ENCODE measurements around the gene C1QTNF9.
"Not testable (repeated sequence)": the region's sequence is repeated elsewhere in the genome, so short reads cannot be mapped to it uniquely, and the experiment has no call there.

The C1QTNF9 gene, protein sequence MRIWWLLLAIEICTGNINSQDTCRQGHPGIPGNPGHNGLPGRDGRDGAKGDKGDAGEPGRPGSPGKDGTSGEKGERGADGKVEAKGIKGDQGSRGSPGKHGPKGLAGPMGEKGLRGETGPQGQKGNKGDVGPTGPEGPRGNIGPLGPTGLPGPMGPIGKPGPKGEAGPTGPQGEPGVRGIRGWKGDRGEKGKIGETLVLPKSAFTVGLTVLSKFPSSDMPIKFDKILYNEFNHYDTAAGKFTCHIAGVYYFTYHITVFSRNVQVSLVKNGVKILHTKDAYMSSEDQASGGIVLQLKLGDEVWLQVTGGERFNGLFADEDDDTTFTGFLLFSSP

DNA sequence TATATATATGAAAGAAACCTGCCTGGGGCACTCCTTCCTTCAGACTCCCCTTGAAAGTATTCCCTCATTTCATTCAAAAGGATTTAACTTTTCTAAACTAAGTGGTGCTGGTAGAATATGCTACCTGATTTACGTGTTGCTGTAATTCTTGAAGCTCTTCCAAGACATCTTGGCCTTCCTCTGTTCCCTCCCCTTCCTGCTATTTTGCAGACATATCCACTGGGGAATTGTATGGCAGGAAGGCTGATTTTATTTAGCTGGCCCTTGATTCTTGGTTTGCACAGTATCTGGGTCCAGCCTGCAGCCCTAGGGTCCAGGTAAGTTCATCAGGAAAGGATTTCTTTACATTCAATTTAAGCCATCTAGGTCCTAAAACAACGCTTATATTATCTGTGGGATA, at the start of gene C1QTNF9:
Gene C1QTNF9, plus strand, starts transcription at position 281 of the 400 bp plus-strand sequence. CDS start 6,424 bp downstream, outside the sequence.
- H4K20me1 ChIP-seq (ENCODE audit: control insufficient read depth, insufficient read depth, low read depth, low read length); H3K27ac ChIP-seq (ENCODE audit: low read depth, low read length); H3K4me2 ChIP-seq (ENCODE audit: low read length); H3K4me1 ChIP-seq (ENCODE audit: control insufficient read depth, low read length); H3K79me2 ChIP-seq (ENCODE audit: control insufficient read depth, low read length); H3K9me3 ChIP-seq (ENCODE audit: control insufficient read depth, insufficient read depth, low read length); H3K9me2 ChIP-seq (replicated peaks; ENCODE audit: control insufficient read depth, low read length); H3K27me3 ChIP-seq (ENCODE audit: control insufficient read depth, low read length); H3K36me3 ChIP-seq (ENCODE audit: control insufficient read depth, low read length); H3F3A ChIP-seq (ENCODE audit: control insufficient read depth, insufficient read depth); H3K4me3 ChIP-seq (ENCODE audit: low read length): not testable (repeated sequence)

DNA sequence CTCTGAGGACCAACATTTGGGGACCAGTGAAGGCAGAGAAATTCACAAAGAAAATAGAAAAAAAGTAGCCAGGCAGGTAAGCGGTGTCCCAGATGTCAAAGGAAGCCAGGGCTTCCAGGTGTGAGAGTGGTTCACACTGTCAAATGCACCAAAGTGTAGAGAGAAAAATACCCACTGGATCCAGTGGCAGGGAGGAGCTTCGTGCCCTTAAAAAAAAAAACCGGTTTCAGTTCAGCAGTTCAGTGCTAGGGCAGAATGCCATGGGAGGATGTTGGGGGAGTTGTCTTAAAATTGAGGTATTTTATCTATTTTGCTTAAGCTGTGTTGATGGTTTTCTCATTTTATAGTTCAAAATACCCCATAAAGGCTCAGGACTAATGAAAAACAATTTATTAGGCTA, 47.8 kb upstream of the C1QTNF9 start:
- H3F3A ChIP-seq (ENCODE audit: control insufficient read depth, insufficient read depth), result no peaks in the 10 kb centered on the region
- no peak overlapping the region for H3K27ac ChIP-seq (ENCODE audit: low read depth, low read length)
- no peaks in the 10 kb centered on the region for H3K36me3 ChIP-seq (ENCODE audit: control insufficient read depth, low read length)
- H3K9me2 ChIP-seq (replicated peaks; ENCODE audit: control insufficient read depth, low read length), result no peaks in the 10 kb centered on the region
- H3K4me2 ChIP-seq (ENCODE audit: low read length), result no peak overlapping the region
- no peaks in the 10 kb centered on the region for H3K4me1 ChIP-seq (ENCODE audit: control insufficient read depth, low read length)
- no peak for TF ChIP-seq EZH2phosphoT487 (IDR thresholded peaks at IDR 0.05; ENCODE audit: borderline replicate concordance, low read length)
- no peak for TF ChIP-seq CTCF (IDR thresholded peaks at IDR 0.05; ENCODE audit: low read depth, low read length, poor library complexity, severe bottlenecking)
- no peaks in the 10 kb centered on the region for H3K27me3 ChIP-seq (ENCODE audit: control insufficient read depth, low read length)
- no peaks in the 10 kb centered on the region for H4K20me1 ChIP-seq (ENCODE audit: control insufficient read depth, insufficient read depth, low read depth, low read length)
- H3K9me3 ChIP-seq (ENCODE audit: control insufficient read depth, insufficient read depth, low read length), result no peaks in the 10 kb centered on the region
- H3K4me3 ChIP-seq (ENCODE audit: low read length), result no peak overlapping the region
- H3K79me2 ChIP-seq (ENCODE audit: control insufficient read depth, low read length), result no peaks in the 10 kb centered on the region

- no peak for TF ChIP-seq CTCF (IDR thresholded peaks at IDR 0.05; ENCODE audit: low read depth, low read length, poor library complexity, severe bottlenecking)
- no peak for TF ChIP-seq EZH2phosphoT487 (IDR thresholded peaks at IDR 0.05; ENCODE audit: borderline replicate concordance, low read length)
- Histone ChIP-seq H3K9me3 (ENCODE audit: control insufficient read depth, insufficient read depth, low read length) (no peaks in the 10 kb centered on the region), H3K27ac (ENCODE audit: low read depth, low read length) (no peak overlapping the region), H3K9me2 (replicated peaks; ENCODE audit: control insufficient read depth, low read length) (no peaks in the 10 kb centered on the region), H3K36me3 (ENCODE audit: control insufficient read depth, low read length) (no peaks in the 10 kb centered on the region), H3F3A (ENCODE audit: control insufficient read depth, insufficient read depth) (no peaks in the 10 kb centered on the region), H3K27me3 (ENCODE audit: control insufficient read depth, low read length) (no peaks in the 10 kb centered on the region), H3K4me1 (ENCODE audit: control insufficient read depth, low read length) (no peaks in the 10 kb centered on the region), H4K20me1 (ENCODE audit: control insufficient read depth, insufficient read depth, low read depth, low read length) (no peaks in the 10 kb centered on the region), H3K4me2 (ENCODE audit: low read length) (no peak overlapping the region), H3K79me2 (ENCODE audit: control insufficient read depth, low read length) (no peaks in the 10 kb centered on the region), H3K4me3 (ENCODE audit: low read length) (no peak overlapping the region)
Observed at GRCh38 chr13:24263632-24264031, 45.7 kb upstream of the C1QTNF9 start.

- H3K4me2 ChIP-seq (ENCODE audit: low read length), result no peak overlapping the region
- no peaks in the 10 kb centered on the region for H3K9me2 ChIP-seq (replicated peaks; ENCODE audit: control insufficient read depth, low read length)
- no peaks in the 10 kb centered on the region for H3K79me2 ChIP-seq (ENCODE audit: control insufficient read depth, low read length)
- H3K27me3 ChIP-seq (ENCODE audit: control insufficient read depth, low read length), result no peaks in the 10 kb centered on the region
- no peak overlapping the region for H3K4me3 ChIP-seq (ENCODE audit: low read length)
- TF ChIP-seq CTCF (IDR thresholded peaks at IDR 0.05; ENCODE audit: low read depth, low read length, poor library complexity, severe bottlenecking), result no peak
- TF ChIP-seq EZH2phosphoT487 (IDR thresholded peaks at IDR 0.05; ENCODE audit: borderline replicate concordance, low read length), result no peak
- no peaks in the 10 kb centered on the region for H3K9me3 ChIP-seq (ENCODE audit: control insufficient read depth, insufficient read depth, low read length)
- no peaks in the 10 kb centered on the region for H3F3A ChIP-seq (ENCODE audit: control insufficient read depth, insufficient read depth)
- H3K4me1 ChIP-seq (ENCODE audit: control insufficient read depth, low read length), result no peaks in the 10 kb centered on the region
- no peaks in the 10 kb centered on the region for H4K20me1 ChIP-seq (ENCODE audit: control insufficient read depth, insufficient read depth, low read depth, low read length)
- no peak overlapping the region for H3K27ac ChIP-seq (ENCODE audit: low read depth, low read length)
- H3K36me3 ChIP-seq (ENCODE audit: control insufficient read depth, low read length), result no peaks in the 10 kb centered on the region
Observed at GRCh38 chr13:24264976-24265375, 44.4 kb upstream of the C1QTNF9 start.

All from DOHH2 (cell line).